ENCODE results near the gene PLEKHA8. TPM values are rescaled to one million over a fixed set of nuclear protein-coding genes. Genes with fewer than 3 reads are reported as not detected.
A peak's percentile ranks its signal among the peaks of the same experiment; 100 is the strongest.

The PLEKHA8 gene
- total and polyA plus RNA-seq, 8 donors: 2.2 to 18.5 (median 6.0) TPM

- no peak for TF ChIP-seq CTCF (IDR thresholded peaks at IDR 0.05)
- TF ChIP-seq EP300 (IDR thresholded peaks at IDR 0.05): no peak
- no peak for TF ChIP-seq POLR2A (IDR thresholded peaks at IDR 0.05)
- TF ChIP-seq POLR2AphosphoS5 (IDR thresholded peaks at IDR 0.05): no peak
- Histone ChIP-seq H3K4me1 (peaks cover 0 to 8% (median 3%) of the 10 kb centered on the region in 4 donors), H3K36me3 (peaks cover 0 to 21% (median 21%) of the 10 kb centered on the region in 4 donors), H3K27me3 (no peaks in the 10 kb centered on the region), H3K9me3 (no peaks in the 10 kb centered on the region), H3K4me3 (no peak overlapping the region), H3K27ac (no peak overlapping the region)
- DNase-seq: no peak
- 90 to 100% (median 98%) methylated on average over 1 of the region's 1 CpG for WGBS, 5 donors
- intact Hi-C loops (cut with DNase I; ENCODE audit: low total_unique reads): no loop called here
These were observed 44.5 kb downstream of the PLEKHA8 start for GRCh38 chr7:30072735-30073134.

- Histone ChIP-seq H3K4me1 (peaks cover 0 to 8% (median 3%) of the 10 kb centered on the region in 4 donors), H3K4me3 (no peak overlapping the region), H3K27me3 (no peaks in the 10 kb centered on the region), H3K9me3 (no peaks in the 10 kb centered on the region), H3K27ac (no peak overlapping the region), H3K36me3 (peaks cover 3 to 36% (median 32%) of the 10 kb centered on the region in 4 donors)
- 17 to 42% (median 26%) methylated on average over 1 of the region's 1 CpG for WGBS, 5 donors
- TF ChIP-seq EP300 (IDR thresholded peaks at IDR 0.05): no peak
- peak in 2 of 7 experiments; percentile 22 to 26 for TF ChIP-seq CTCF (IDR thresholded peaks at IDR 0.05)
- peak in 1 of 2 donors; percentile 56 for DNase-seq
- intact Hi-C loops (cut with DNase I; ENCODE audit: low total_unique reads): no loop called here
These were observed 46.3 kb downstream of the PLEKHA8 start for GRCh38 chr7:30074422-30075030.

- WGBS, 5 donors: 85 to 100% (median 90%) methylated on average over 1 of the region's 1 CpG
- Histone ChIP-seq H3K4me3 (no peak overlapping the region), H3K9me3 (no peaks in the 10 kb centered on the region), H3K36me3 (peaks cover 3 to 31% (median 25%) of the 10 kb centered on the region in 4 donors), H3K27ac (no peak overlapping the region), H3K4me1 (peaks cover 0 to 8% (median 3%) of the 10 kb centered on the region in 4 donors), H3K27me3 (no peaks in the 10 kb centered on the region)
- no peak for TF ChIP-seq EP300 (IDR thresholded peaks at IDR 0.05)
- TF ChIP-seq CTCF (IDR thresholded peaks at IDR 0.05): no peak
- TF ChIP-seq POLR2A (IDR thresholded peaks at IDR 0.05): no peak
- TF ChIP-seq POLR2AphosphoS5 (IDR thresholded peaks at IDR 0.05): no peak
- no peak for DNase-seq
- intact Hi-C loops (cut with DNase I; ENCODE audit: low total_unique reads): no loop called here
These were observed 48.2 kb downstream of the PLEKHA8 start for GRCh38 chr7:30076411-30076810.

- intact Hi-C loops (cut with DNase I; ENCODE audit: low total_unique reads): no loop called here
- Histone ChIP-seq H3K27me3 (no peaks in the 10 kb centered on the region), H3K4me3 (no peak overlapping the region), H3K36me3 (peaks cover 3 to 26% (median 19%) of the 10 kb centered on the region in 4 donors), H3K4me1 (peaks cover 0 to 8% (median 3%) of the 10 kb centered on the region in 4 donors), H3K27ac (no peak overlapping the region), H3K9me3 (no peaks in the 10 kb centered on the region)
- DNase-seq: no peak
- WGBS, 5 donors: 92 to 100% (median 98%) methylated on average over 3 of the region's 3 CpGs
- no peak for TF ChIP-seq EP300 (IDR thresholded peaks at IDR 0.05)
- no peak for TF ChIP-seq POLR2AphosphoS5 (IDR thresholded peaks at IDR 0.05)
- TF ChIP-seq POLR2A (IDR thresholded peaks at IDR 0.05): no peak
- no peak for TF ChIP-seq CTCF (IDR thresholded peaks at IDR 0.05)
These were observed 50.1 kb downstream of the PLEKHA8 start for GRCh38 chr7:30078280-30078679.
